Measurements from ENCODE around the gene APH1A. TPM values are rescaled to one million over a fixed set of nuclear protein-coding genes. Genes with fewer than 3 reads are reported as not detected.

Gene APH1A
- total and polyA plus RNA-seq, 9 of the 15 experiments (the other 6 are each of a cell fraction or from before 2014, with no cell fraction given), result 5.6 to 123 (median 77.0) TPM

DNA sequence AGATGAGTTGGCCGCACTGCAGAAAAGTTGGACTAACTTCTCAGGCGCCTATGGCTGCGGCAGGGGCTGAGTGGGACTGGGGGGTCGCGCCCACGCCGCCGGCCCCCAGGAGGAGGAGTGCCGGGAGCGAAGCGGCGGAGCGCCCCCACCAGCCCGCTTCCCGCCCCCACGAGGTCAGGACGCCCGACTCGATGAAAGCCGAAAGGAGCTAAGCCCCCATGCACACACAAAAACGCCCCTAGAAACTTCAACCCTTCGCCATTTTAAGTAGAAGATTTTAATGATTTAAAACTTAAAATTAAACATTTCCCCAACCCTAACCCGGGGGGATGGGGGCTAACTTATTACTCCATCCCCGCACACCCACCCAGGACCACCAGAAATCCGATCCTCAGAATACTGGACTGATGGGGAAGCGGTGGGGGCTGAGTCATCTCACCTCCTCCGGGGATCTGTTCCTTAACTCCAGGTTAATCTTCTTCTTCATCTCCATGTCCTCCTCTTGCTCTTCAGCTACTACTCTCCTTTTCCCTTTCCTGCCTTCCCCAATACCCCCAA lies 33.4 kb downstream of the APH1A start (continued):
- TF ChIP-seq, protein P1, sequence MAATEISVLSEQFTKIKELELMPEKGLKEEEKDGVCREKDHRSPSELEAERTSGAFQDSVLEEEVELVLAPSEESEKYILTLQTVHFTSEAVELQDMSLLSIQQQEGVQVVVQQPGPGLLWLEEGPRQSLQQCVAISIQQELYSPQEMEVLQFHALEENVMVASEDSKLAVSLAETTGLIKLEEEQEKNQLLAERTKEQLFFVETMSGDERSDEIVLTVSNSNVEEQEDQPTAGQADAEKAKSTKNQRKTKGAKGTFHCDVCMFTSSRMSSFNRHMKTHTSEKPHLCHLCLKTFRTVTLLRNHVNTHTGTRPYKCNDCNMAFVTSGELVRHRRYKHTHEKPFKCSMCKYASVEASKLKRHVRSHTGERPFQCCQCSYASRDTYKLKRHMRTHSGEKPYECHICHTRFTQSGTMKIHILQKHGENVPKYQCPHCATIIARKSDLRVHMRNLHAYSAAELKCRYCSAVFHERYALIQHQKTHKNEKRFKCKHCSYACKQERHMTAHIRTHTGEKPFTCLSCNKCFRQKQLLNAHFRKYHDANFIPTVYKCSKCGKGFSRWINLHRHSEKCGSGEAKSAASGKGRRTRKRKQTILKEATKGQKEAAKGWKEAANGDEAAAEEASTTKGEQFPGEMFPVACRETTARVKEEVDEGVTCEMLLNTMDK (IDR thresholded peaks at IDR 0.05; ENCODE audit: borderline replicate concordance, insufficient read depth, low read depth, low read length, poor library complexity, severe bottlenecking), result peak; percentile 15
- TF ChIP-seq SAFB (IDR thresholded peaks at IDR 0.05; ENCODE audit: borderline replicate concordance, low read depth, low read length) (no peak), EP300 (IDR thresholded peaks at IDR 0.05; ENCODE audit: low read length) (no peak; the same call in 1 of the 2 replicates), PHB (CRISPR knock-in tag; IDR thresholded peaks at IDR 0.05) (no peak), CHCHD3 (CRISPR knock-in tag; IDR thresholded peaks at IDR 0.05) (no peak), ETV1 (tag; conservative IDR thresholded peaks at IDR 0.05; ENCODE audit: low read depth) (no peak), FIP1L1 (IDR thresholded peaks at IDR 0.05; ENCODE audit: low read depth, low read length, poor library complexity, severe bottlenecking) (peak; percentile 73), ZNF431 (CRISPR knock-in tag; IDR thresholded peaks at IDR 0.05) (no peak), POLR2G (IDR thresholded peaks at IDR 0.05; ENCODE audit: low read depth, low read length) (no peak; the same call in 1 of the 2 replicates), DPF2 (IDR thresholded peaks at IDR 0.05) (peak; percentile 18; the same call in 1 of the 2 replicates), PRMT5 (CRISPR knock-in tag; IDR thresholded peaks at IDR 0.05) (no peak), DNMT1 (IDR thresholded peaks at IDR 0.05) (no peak), HIVEP1 (CRISPR knock-in tag; IDR thresholded peaks at IDR 0.05) (no peak), CBFA2T3 (IDR thresholded peaks at IDR 0.05) (no peak), PHTF2 (CRISPR knock-in tag; IDR thresholded peaks at IDR 0.05) (no peak), ZNF408 (CRISPR knock-in tag; IDR thresholded peaks at IDR 0.05; ENCODE audit: low read depth) (no peak)
- TF ChIP-seq, protein P2, sequence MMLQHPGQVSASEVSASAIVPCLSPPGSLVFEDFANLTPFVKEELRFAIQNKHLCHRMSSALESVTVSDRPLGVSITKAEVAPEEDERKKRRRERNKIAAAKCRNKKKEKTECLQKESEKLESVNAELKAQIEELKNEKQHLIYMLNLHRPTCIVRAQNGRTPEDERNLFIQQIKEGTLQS (IDR thresholded peaks at IDR 0.05), result peak; percentile 67
- TF ChIP-seq, protein P2 (CRISPR knock-in tag; conservative IDR thresholded peaks at IDR 0.05), result no peak

Measured in K562 (cell line).